H1 (cell line): Measurements from ENCODE around the gene SNRNP70. TPM values are rescaled to one million over a fixed set of nuclear protein-coding genes. Genes with fewer than 3 reads are reported as not detected.

Source experiments
- CTCF ChIA-PET: fragments of 300-600 bp; sonication (Branson Sonifier 250); formaldehyde crosslinking; loops from one replicate; lab custom pipeline; 2021; ENCODE audit not compliant: partially characterized antibody; lab: Charles Lee
- POLR2A ChIA-PET: fragments of 300-600 bp; sonication (Branson Sonifier 250); formaldehyde crosslinking; loops from one replicate; lab custom pipeline; 2021; ENCODE audit warnings: inconsistent platforms; ENCODE audit not compliant: partially characterized antibody; lab: Charles Lee
- DNase-seq, 2 experiments: peaks; one replicate each; pipeline versions ENCODE4 v3.0.0 to v3.0.0-alpha.2; 2010 to 2022; ENCODE audit warnings: low spot score in 2 of 2, low read depth in 1 of 2, mixed read lengths in 1 of 2
- FAIRE-seq: peaks from 2 replicates; lab custom pipeline; 2011; peaks lifted over from hg19 to GRCh38; lab: Jason Lieb, UNC
- H2AFZ ChIP-seq: 2 replicates; pipeline ENCODE4 v1.8.1; 2012; ENCODE audit warnings: low read length, inconsistent platforms
- H2AK5ac ChIP-seq: 2 replicates; pipeline ENCODE4 v1.6.1; 2013; ENCODE audit warnings: low read depth, low read length
- H2BK120ac ChIP-seq: replicated peaks from 2 replicates; pipeline ENCODE3; 2013; ENCODE audit warnings: low read depth, low read length, inconsistent platforms
- H2BK12ac ChIP-seq: 2 replicates; pipeline ENCODE4 v1.6.1; 2013; ENCODE audit warnings: low read depth, low read length
- H2BK15ac ChIP-seq: 2 replicates; pipeline ENCODE4 v1.6.1; 2013; ENCODE audit warnings: low read length
- H2BK20ac ChIP-seq: 2 replicates; pipeline ENCODE4 v1.6.1; 2013; ENCODE audit warnings: low read length
- H2BK5ac ChIP-seq: 2 replicates; pipeline ENCODE4 v1.6.1; 2013; ENCODE audit warnings: low read depth, low read length
- H3K14ac ChIP-seq: 2 replicates; pipeline ENCODE4 v1.6.1; 2013; ENCODE audit warnings: inconsistent platforms; ENCODE audit not compliant: insufficient read length
- H3K18ac ChIP-seq: 2 replicates; pipeline ENCODE4 v1.6.1; 2013; ENCODE audit warnings: low read length; ENCODE audit errors: extremely low read depth
- H3K23ac ChIP-seq: 2 replicates; pipeline ENCODE4 v1.6.1; 2013; ENCODE audit warnings: inconsistent platforms; ENCODE audit not compliant: insufficient read length
- H3K23me2 ChIP-seq: 2 replicates; pipeline ENCODE4 v1.6.1; 2013; ENCODE audit warnings: low read depth, low read length
- H3K27ac ChIP-seq: 2 replicates; pipeline ENCODE4 v1.6.1; 2011; ENCODE audit warnings: low read depth, low read length, inconsistent platforms
- H3K27me3 ChIP-seq, 4 experiments: replicated peaks in 1 of 4; 1 replicate in 1 of 4; 2 replicates in 3 of 4; pipeline versions ENCODE4 v1.6.1 to v1.8.1; 2011 to 2013; ENCODE audit warnings: low read length in 3 of 4, mild to moderate bottlenecking in 3 of 4, inconsistent platforms in 2 of 4, mixed read lengths in 2 of 4, moderate library complexity in 1 of 4; ENCODE audit not compliant: control insufficient read depth in 3 of 4, insufficient read depth in 3 of 4; ENCODE audit errors: extremely low read depth in 1 of 4
- H3K36me3 ChIP-seq, 4 experiments: 2 replicates each; pipeline versions ENCODE4 v1.6.1 to v1.8.1; 2011 to 2013; ENCODE audit warnings: mild to moderate bottlenecking in 4 of 4, low read length in 3 of 4, moderate library complexity in 2 of 4, control low read depth in 1 of 4, inconsistent platforms in 1 of 4; ENCODE audit not compliant: insufficient read depth in 4 of 4, control insufficient read depth in 2 of 4
- H3K4ac ChIP-seq: replicated peaks from 2 replicates; pipeline ENCODE3; 2013; ENCODE audit warnings: low read length, low read depth, mixed read lengths, inconsistent platforms; ENCODE audit not compliant: insufficient read length
- H3K4me1 ChIP-seq, 4 experiments: replicated peaks in 1 of 4; 1 replicate in 1 of 4; 2 replicates in 3 of 4; pipeline versions ENCODE4 v1.6.1 to v1.8.1; 2011 to 2013; ENCODE audit warnings: low read length in 3 of 4, inconsistent platforms in 2 of 4, mixed read lengths in 1 of 4; ENCODE audit not compliant: insufficient read depth in 4 of 4, control insufficient read depth in 3 of 4
- H3K4me2 ChIP-seq, 2 experiments: 2 replicates each; pipeline versions ENCODE4 v1.6.1 to v1.8.1; 2011 to 2013; ENCODE audit warnings: low read depth in 2 of 2, low read length in 2 of 2, control low read depth in 1 of 2, inconsistent platforms in 1 of 2, mild to moderate bottlenecking in 1 of 2; ENCODE audit not compliant: insufficient read depth in 1 of 2
- H3K4me3 ChIP-seq, 4 experiments: fragments of 200-600, 300-600 bp in 1 of 4; sonication (generic), shearing (Covaris generic), sonication (Bioruptor Twin) in 1 of 4; 2 replicates each; pipeline versions ENCODE4 v1.5.1 to v1.8.1; 2011 to 2016; ENCODE audit warnings: low read length in 4 of 4, low read depth in 3 of 4, control low read depth in 2 of 4, inconsistent platforms in 2 of 4, mild to moderate bottlenecking in 2 of 4, mixed read lengths in 1 of 4, moderate library complexity in 1 of 4; ENCODE audit not compliant: insufficient read depth in 2 of 4; ENCODE audit errors: extremely low read depth in 1 of 4
- H3K56ac ChIP-seq: replicated peaks from 2 replicates; pipeline ENCODE3; 2013; ENCODE audit warnings: low read depth, mild to moderate bottlenecking, mixed read lengths, low read length, inconsistent platforms; ENCODE audit not compliant: insufficient read length
- H3K79me1 ChIP-seq: 2 replicates; pipeline ENCODE4 v1.6.1; 2013; ENCODE audit warnings: low read depth, low read length, control low read depth
- H3K79me2 ChIP-seq, 2 experiments: 2 replicates each; pipeline versions ENCODE4 v1.6.1 to v1.8.1; 2012 to 2013; ENCODE audit warnings: low read length in 2 of 2, mild to moderate bottlenecking in 2 of 2, inconsistent platforms in 1 of 2; ENCODE audit not compliant: insufficient read depth in 2 of 2, control insufficient read depth in 1 of 2
- H3K9ac ChIP-seq, 4 experiments: replicated peaks in 1 of 4; 1 replicate in 1 of 4; 2 replicates in 3 of 4; pipeline versions ENCODE4 v1.6.1 to v1.8.1; 2011 to 2013; ENCODE audit warnings: low read depth in 3 of 4, low read length in 3 of 4, control low read depth in 2 of 4, mild to moderate bottlenecking in 2 of 4, moderate library complexity in 2 of 4, inconsistent platforms in 1 of 4; ENCODE audit errors: extremely low read depth in 1 of 4
- H3K9me3 ChIP-seq, 2 experiments: 2 replicates each; pipeline versions ENCODE4 v1.6.1 to v1.8.1; 2012 to 2013; ENCODE audit warnings: mild to moderate bottlenecking in 2 of 2, moderate library complexity in 2 of 2, control low read depth in 1 of 2, inconsistent platforms in 1 of 2, low read depth in 1 of 2, low read length in 1 of 2, mixed read lengths in 1 of 2; ENCODE audit not compliant: insufficient read depth in 2 of 2
- H4K20me1 ChIP-seq, 2 experiments: replicated peaks in 1 of 2; 2 replicates each; pipeline versions ENCODE3 to v1.8.1; 2011 to 2013; ENCODE audit warnings: inconsistent platforms in 2 of 2, low read length in 2 of 2, mild to moderate bottlenecking in 1 of 2; ENCODE audit not compliant: insufficient read depth in 2 of 2, control insufficient read depth in 1 of 2
- H4K5ac ChIP-seq: 2 replicates; pipeline ENCODE4 v1.6.1; 2013; ENCODE audit warnings: low read length, low read depth, mixed read lengths, inconsistent platforms; ENCODE audit not compliant: insufficient read length
- H4K8ac ChIP-seq: 2 replicates; pipeline ENCODE4 v1.8.0; 2013; ENCODE audit warnings: mild to moderate bottlenecking, moderate library complexity, low read length, inconsistent platforms; ENCODE audit not compliant: insufficient read depth; ENCODE audit errors: extremely low read depth
- H4K91ac ChIP-seq: replicated peaks from 2 replicates; pipeline ENCODE3; 2013; ENCODE audit warnings: low read length, mixed read lengths, inconsistent platforms; ENCODE audit not compliant: insufficient read length
- BRCA1 ChIP-seq: IDR thresholded peaks from 2 replicates; pipeline ENCODE4 v1.6.1; 2012; ENCODE audit warnings: low read depth, low read length, improper control_type of control experiment
- CEBPB ChIP-seq: IDR thresholded peaks from 2 replicates; pipeline ENCODE4 v1.6.1; 2012; ENCODE audit warnings: low read depth, low read length
- EZH2 ChIP-seq: fragments of 200-600 bp; sonication (generic); IDR thresholded peaks from 2 replicates; pipeline ENCODE4 v1.7.1; 2012; ENCODE audit warnings: low read depth, mild to moderate bottlenecking, moderate library complexity, low read length, inconsistent platforms; ENCODE audit not compliant: severe bottlenecking
- JUND ChIP-seq: IDR thresholded peaks from 2 replicates; pipeline ENCODE4 v1.6.1; 2011; ENCODE audit warnings: mild to moderate bottlenecking, improper control_type of control experiment, low read length
- KDM5A ChIP-seq: fragments of 200-600 bp; IDR thresholded peaks from 2 replicates; pipeline ENCODE4 v1.7.1; 2012; ENCODE audit warnings: mild to moderate bottlenecking, low read length, inconsistent platforms, mixed read lengths
- POLR2A ChIP-seq, 2 experiments: IDR thresholded peaks; 1 replicate in 1 of 2; 2 replicates in 1 of 2; pipeline ENCODE4 v1.6.1; 2011; ENCODE audit warnings: low read depth in 2 of 2, low read length in 2 of 2, mild to moderate bottlenecking in 2 of 2; ENCODE audit errors: control extremely low read depth in 1 of 2
- SIX5 ChIP-seq: IDR thresholded peaks from 2 replicates; pipeline ENCODE4 v1.6.1; 2011; ENCODE audit warnings: mild to moderate bottlenecking, low read depth, low read length
- SP4 ChIP-seq: IDR thresholded peaks from 2 replicates; pipeline ENCODE4 v1.6.1; 2012; ENCODE audit warnings: low read length, inconsistent platforms
- SRF ChIP-seq: IDR thresholded peaks from 2 replicates; pipeline ENCODE4 v1.6.1; 2011; ENCODE audit warnings: mild to moderate bottlenecking, low read depth, low read length, moderate library complexity
- TAF7 ChIP-seq: optimal IDR thresholded peaks from 2 replicates; pipeline ENCODE3; 2011; ENCODE audit warnings: low read depth, mild to moderate bottlenecking, inconsistent platforms, low read length, moderate library complexity, borderline replicate concordance
- TEAD4 ChIP-seq: IDR thresholded peaks from 2 replicates; pipeline ENCODE4 v1.6.1; 2012; ENCODE audit warnings: low read depth, low read length, inconsistent platforms, mixed read lengths
- ZNF274 ChIP-seq: IDR thresholded peaks from 2 replicates; pipeline ENCODE4 v1.7.0; 2012; ENCODE audit warnings: low read length, borderline replicate concordance; ENCODE audit errors: extremely low read depth
- WGBS, 2 experiments: shearing (Covaris generic) in 1 of 2; methylation state at CpG; one replicate each; pipeline versions ENCODE4 v1.1.6 to v1.1.7; 2013 to 2015; ENCODE audit warnings: low lambda C conversion rate in 2 of 2, mixed read lengths in 2 of 2, inconsistent platforms in 1 of 2, low coverage in 1 of 2, missing lambda C conversion rate in 1 of 2; ENCODE audit not compliant: insufficient replicate concordance in 2 of 2, insufficient coverage in 1 of 2, insufficient read length in 1 of 2; ENCODE audit errors: extremely low coverage in 1 of 2, missing lambda C conversion rate in 1 of 2; 5-methylcytosine and 5-hydroxymethylcytosine counted together
- polyA plus RNA-seq, 7 experiments: library from polyadenylated mRNA; depleted of rRNA in 3 of 7; stranded (reverse) in 5 of 7; unstranded in 2 of 7; fragments of >200 nt in 5 of 7; fragments of 200-250 nt in 2 of 7; gene quantifications; 1 replicate in 5 of 7; 2 replicates in 1 of 7; 4 replicates in 1 of 7; pipeline versions ENCODE4 v1.2.1 to v1.2.3, GENCODE V29; 2011 to 2013; ENCODE audit warnings: missing spikeins in 2 of 7, mixed read lengths in 2 of 7
- total RNA-seq: library from RNA; stranded (reverse); fragmentation: NEBNext Ultra II Directional; extraction: Animal tissue kit (Norgen Biotek cat#: 25700); gene quantifications from 2 replicates; pipeline ENCODE4 v1.2.1, GENCODE V29; 2021

The SNRNP70 gene
- total and polyA plus RNA-seq, 2 of the 8 experiments (the other 6 are each of a cell fraction or from before 2014, with no cell fraction given), result 231 to 235 TPM

- no peak overlapping the region for H2BK120ac ChIP-seq
- CTCF ChIA-PET, result interaction anchor here (0.6 to 3.8 kb wide), 5 partner anchors 13 to 108 kb away, joined by 4 to 38 read pairs (median 5); no protein-coding TSS in a partner anchor
- H3K23me2 ChIP-seq, result no peaks in the 10 kb centered on the region
- no peak overlapping the region for H3K4me2 ChIP-seq
- H3K18ac ChIP-seq, result no peak overlapping the region
- no peak overlapping the region for H3K9ac ChIP-seq
- no peak overlapping the region for H3K27ac ChIP-seq
- no peaks in the 10 kb centered on the region for H3K9me3 ChIP-seq
- no peak overlapping the region for H4K8ac ChIP-seq
- no peak overlapping the region for H3K4me3 ChIP-seq
- no peaks in the 10 kb centered on the region for H3K27me3 ChIP-seq
- DNase-seq (no peak), FAIRE-seq (no peak)
- H2AFZ ChIP-seq, result no peak overlapping the region
- H2BK15ac ChIP-seq, result no peak overlapping the region
- H3K79me1 ChIP-seq, result peaks cover 19% of the 10 kb centered on the region
- peaks cover 33 to 75% (median 64%) of the 10 kb centered on the region in 4 experiments for H3K36me3 ChIP-seq
- H3K4me1 ChIP-seq, result no peaks in the 10 kb centered on the region
- 94% methylated on average over 10 of the region's 12 CpGs; no CpG with 5 or more reads in 1 of the 2 experiments for WGBS, 2 experiments
- POLR2A ChIA-PET, result interaction anchor here (2.0 to 10.1 kb wide), 3 partner anchors 10 to 15 kb away, joined by 5 to 67 read pairs (median 7); partner anchors contain the start of gene LIN7B
- no peak overlapping the region for H3K23ac ChIP-seq
- H3K4ac ChIP-seq, result no peak overlapping the region
- TF ChIP-seq ZNF274, result no peak
- no peak for TF ChIP-seq JUND
- no peak for TF ChIP-seq KDM5A
- no peak for TF ChIP-seq SIX5
- no peak for TF ChIP-seq EZH2
- no peak for TF ChIP-seq TEAD4
- no peak for TF ChIP-seq BRCA1
- TF ChIP-seq TAF7, result no peak
- TF ChIP-seq SRF, result no peak
- no peak for TF ChIP-seq POLR2A (IDR thresholded peaks at IDR 0.05; ENCODE audit: control extremely low read depth in 1 of 2, low read depth in 2 of 2, low read length in 2 of 2)
- TF ChIP-seq CEBPB, result no peak
- TF ChIP-seq SP4, result no peak
- peaks cover 0 to 21% of the 10 kb centered on the region in 2 experiments; a peak in 1 of 4 replicates for H3K79me2 ChIP-seq
- H4K5ac ChIP-seq, result no peak overlapping the region
- peaks cover 17 to 30% of the 10 kb centered on the region in 2 experiments for H4K20me1 ChIP-seq
- H4K91ac ChIP-seq, result no peak overlapping the region
- no peak overlapping the region for H2AK5ac ChIP-seq
- no peak overlapping the region for H2BK20ac ChIP-seq
- no peak overlapping the region for H2BK12ac ChIP-seq
- peak overlapping the region; percentile 24; the same call in 1 of the 2 replicates for H2BK5ac ChIP-seq
- no peak overlapping the region for H3K14ac ChIP-seq
- H3K56ac ChIP-seq, result no peak overlapping the region
Observed at GRCh38 chr19:49101160-49101559, 15.9 kb downstream of the SNRNP70 start.
